OCI-LY7 (cell line): ENCODE results near the gene CEACAM20.

ENCODE experiments used
- EZH2phosphoT487 ChIP-seq: fragments of 200-600 bp; sonication (generic); IDR thresholded peaks from 2 replicates; pipeline ENCODE4 v1.6.1; 2018; ENCODE audit warnings: low read depth, borderline replicate concordance, mild to moderate bottlenecking, mixed run types, antibody characterized with exemption, low read length, moderate library complexity, mixed read lengths
- TF ChIP-seq, protein P1 (sequence below): fragments of 200-600 bp; sonication (generic); conservative IDR thresholded peaks from 2 replicates; pipeline ENCODE4 v1.5.1; 2014; ENCODE audit warnings: mild to moderate bottlenecking, antibody characterized with exemption, low read length, moderate library complexity, mixed read lengths

- TF ChIP-seq, protein P1, sequence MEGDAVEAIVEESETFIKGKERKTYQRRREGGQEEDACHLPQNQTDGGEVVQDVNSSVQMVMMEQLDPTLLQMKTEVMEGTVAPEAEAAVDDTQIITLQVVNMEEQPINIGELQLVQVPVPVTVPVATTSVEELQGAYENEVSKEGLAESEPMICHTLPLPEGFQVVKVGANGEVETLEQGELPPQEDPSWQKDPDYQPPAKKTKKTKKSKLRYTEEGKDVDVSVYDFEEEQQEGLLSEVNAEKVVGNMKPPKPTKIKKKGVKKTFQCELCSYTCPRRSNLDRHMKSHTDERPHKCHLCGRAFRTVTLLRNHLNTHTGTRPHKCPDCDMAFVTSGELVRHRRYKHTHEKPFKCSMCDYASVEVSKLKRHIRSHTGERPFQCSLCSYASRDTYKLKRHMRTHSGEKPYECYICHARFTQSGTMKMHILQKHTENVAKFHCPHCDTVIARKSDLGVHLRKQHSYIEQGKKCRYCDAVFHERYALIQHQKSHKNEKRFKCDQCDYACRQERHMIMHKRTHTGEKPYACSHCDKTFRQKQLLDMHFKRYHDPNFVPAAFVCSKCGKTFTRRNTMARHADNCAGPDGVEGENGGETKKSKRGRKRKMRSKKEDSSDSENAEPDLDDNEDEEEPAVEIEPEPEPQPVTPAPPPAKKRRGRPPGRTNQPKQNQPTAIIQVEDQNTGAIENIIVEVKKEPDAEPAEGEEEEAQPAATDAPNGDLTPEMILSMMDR, result no peak
- no peak for TF ChIP-seq EZH2phosphoT487
Observed at GRCh38 chr19:44539236-44539826, 9.9 kb upstream of the CEACAM20 start.
